Measurements from ENCODE around the gene MORC4.

DNA sequence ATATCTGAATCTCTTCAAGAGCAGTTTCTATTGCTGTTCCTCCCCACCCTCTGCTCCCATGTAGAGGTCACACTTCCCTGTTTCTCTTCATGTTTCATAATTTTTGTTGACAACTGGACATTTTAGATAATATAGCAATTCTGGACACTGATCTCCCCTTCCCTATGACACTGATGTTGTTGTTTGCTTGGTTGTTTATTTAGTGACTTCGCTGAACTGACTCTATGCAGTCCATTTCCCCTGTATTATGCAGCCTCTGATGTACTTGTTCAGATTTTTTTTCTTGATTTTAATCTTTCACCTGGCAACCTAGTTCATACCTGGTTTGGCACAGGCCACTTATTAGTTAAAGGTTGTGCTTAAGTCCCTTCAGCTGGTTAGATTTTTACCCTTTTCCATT is 50.6 kb downstream of the MORC4 start:
- TF ChIP-seq, protein P1, sequence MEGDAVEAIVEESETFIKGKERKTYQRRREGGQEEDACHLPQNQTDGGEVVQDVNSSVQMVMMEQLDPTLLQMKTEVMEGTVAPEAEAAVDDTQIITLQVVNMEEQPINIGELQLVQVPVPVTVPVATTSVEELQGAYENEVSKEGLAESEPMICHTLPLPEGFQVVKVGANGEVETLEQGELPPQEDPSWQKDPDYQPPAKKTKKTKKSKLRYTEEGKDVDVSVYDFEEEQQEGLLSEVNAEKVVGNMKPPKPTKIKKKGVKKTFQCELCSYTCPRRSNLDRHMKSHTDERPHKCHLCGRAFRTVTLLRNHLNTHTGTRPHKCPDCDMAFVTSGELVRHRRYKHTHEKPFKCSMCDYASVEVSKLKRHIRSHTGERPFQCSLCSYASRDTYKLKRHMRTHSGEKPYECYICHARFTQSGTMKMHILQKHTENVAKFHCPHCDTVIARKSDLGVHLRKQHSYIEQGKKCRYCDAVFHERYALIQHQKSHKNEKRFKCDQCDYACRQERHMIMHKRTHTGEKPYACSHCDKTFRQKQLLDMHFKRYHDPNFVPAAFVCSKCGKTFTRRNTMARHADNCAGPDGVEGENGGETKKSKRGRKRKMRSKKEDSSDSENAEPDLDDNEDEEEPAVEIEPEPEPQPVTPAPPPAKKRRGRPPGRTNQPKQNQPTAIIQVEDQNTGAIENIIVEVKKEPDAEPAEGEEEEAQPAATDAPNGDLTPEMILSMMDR (IDR thresholded peaks at IDR 0.05) = no peak
- TF ChIP-seq POLR2A (IDR thresholded peaks at IDR 0.05) = no peak

Measured in thyroid gland (tissue), 4 donors.